OCI-LY7 (cell line): Measurements from ENCODE around the gene PKDCC.

Experiments used
- EZH2phosphoT487 ChIP-seq: fragments of 200-600 bp; sonication (generic); IDR thresholded peaks from 2 replicates; pipeline ENCODE4 v1.6.1; 2018; ENCODE audit warnings: low read depth, borderline replicate concordance, mild to moderate bottlenecking, mixed run types, antibody characterized with exemption, low read length, moderate library complexity, mixed read lengths
- TF ChIP-seq, protein P1 (sequence below): fragments of 200-600 bp; sonication (generic); conservative IDR thresholded peaks from 2 replicates; pipeline ENCODE4 v1.5.1; 2014; ENCODE audit warnings: mild to moderate bottlenecking, antibody characterized with exemption, low read length, moderate library complexity, mixed read lengths

DNA sequence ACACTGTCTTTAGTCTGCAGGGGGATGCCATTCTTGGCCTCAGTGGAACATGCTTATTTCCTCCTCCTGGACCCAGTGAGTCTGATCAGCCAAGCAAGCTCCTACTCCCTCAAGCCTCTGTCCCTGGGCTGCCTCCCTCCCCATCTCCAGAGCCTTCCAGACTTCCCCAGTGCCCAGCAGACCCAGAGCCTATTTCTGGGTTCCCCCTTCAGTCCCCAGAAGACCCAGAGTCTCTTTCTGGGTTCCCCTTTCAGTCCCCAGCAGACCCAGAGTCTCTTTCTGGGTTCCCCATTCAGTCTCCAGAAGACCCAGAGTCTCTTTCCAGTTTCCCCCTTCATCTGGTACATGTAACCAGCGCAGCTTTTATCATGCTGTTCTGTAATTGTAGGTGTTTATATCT is 17.0 kb upstream of the PKDCC start:
- TF ChIP-seq, protein P1, sequence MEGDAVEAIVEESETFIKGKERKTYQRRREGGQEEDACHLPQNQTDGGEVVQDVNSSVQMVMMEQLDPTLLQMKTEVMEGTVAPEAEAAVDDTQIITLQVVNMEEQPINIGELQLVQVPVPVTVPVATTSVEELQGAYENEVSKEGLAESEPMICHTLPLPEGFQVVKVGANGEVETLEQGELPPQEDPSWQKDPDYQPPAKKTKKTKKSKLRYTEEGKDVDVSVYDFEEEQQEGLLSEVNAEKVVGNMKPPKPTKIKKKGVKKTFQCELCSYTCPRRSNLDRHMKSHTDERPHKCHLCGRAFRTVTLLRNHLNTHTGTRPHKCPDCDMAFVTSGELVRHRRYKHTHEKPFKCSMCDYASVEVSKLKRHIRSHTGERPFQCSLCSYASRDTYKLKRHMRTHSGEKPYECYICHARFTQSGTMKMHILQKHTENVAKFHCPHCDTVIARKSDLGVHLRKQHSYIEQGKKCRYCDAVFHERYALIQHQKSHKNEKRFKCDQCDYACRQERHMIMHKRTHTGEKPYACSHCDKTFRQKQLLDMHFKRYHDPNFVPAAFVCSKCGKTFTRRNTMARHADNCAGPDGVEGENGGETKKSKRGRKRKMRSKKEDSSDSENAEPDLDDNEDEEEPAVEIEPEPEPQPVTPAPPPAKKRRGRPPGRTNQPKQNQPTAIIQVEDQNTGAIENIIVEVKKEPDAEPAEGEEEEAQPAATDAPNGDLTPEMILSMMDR = no peak
- no peak for TF ChIP-seq EZH2phosphoT487
